ENCODE measurements around the gene DGKB.
A peak's percentile ranks its signal among the peaks of the same experiment; 100 is the strongest.

DGKB gene

DNA sequence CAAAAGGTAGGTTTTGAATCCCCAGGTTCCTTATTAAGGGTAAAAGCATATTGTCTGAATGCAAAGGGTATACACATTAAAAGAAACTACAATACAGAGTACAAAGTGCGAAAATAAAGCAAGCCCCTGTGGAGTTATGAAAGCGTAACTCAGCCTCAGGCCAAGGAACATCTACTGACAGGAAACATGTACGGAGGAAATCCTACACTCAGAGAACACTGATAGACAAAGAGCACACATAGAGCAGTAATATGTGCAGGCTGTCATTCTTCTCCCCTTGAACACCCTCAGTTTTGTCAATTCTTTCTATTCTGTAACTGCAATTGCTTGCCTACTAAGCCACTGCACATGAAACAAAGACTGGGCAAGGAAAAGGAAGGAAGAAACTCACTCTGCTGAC is 150.2 kb downstream of the DGKB start:
- no peak for DNase-seq

- no peak for DNase-seq
Measured at GRCh38 chr7:14751461-14751860, 151.1 kb downstream of the DGKB start.

DNA sequence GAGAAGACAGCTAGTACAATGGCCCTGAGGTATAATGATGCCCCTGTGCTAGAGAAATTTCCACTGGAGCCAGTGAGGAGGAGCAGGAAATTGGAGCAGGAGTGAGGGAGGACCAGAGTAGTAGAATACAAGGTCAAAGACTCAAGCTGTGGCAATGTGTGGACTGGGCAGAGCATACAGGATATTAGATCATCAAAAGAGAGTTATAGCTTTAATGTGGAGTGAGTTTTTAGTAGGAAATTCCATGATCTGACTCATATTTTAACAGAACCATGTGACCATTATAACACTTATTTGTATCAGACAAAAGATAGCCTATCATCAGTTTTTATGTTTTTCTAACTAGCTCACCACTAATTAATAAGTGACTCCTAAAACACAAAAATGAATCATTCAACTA is 154.1 kb downstream of the DGKB start:
- DNase-seq, result no peak

DNA sequence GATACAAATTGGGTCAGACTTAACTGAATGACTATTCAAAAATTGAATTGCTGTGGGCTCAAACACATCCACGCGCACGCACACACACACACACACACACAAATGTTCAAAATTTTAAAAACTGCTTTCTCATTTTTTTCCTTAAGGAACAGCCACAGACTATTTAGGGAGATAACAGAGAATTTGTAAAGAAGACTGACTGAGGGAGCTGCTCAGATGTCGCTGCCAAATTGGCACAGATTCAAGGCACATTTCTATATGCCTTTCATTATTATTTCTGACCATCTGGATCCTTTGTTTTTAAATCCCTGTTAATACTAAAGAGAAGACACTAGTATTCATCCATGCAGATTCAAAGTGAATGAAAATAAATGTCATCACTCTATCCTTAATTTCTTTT is 154.8 kb downstream of the DGKB start:
- no peak for DNase-seq

- DNase-seq, result no peak
Measured at GRCh38 chr7:14745076-14745475, 157.5 kb downstream of the DGKB start.

- DNase-seq, result no peak
Measured at GRCh38 chr7:14740606-14741005, 161.9 kb downstream of the DGKB start.

- no peak for DNase-seq
Measured at GRCh38 chr7:14739841-14740185, 162.7 kb downstream of the DGKB start.

DNA sequence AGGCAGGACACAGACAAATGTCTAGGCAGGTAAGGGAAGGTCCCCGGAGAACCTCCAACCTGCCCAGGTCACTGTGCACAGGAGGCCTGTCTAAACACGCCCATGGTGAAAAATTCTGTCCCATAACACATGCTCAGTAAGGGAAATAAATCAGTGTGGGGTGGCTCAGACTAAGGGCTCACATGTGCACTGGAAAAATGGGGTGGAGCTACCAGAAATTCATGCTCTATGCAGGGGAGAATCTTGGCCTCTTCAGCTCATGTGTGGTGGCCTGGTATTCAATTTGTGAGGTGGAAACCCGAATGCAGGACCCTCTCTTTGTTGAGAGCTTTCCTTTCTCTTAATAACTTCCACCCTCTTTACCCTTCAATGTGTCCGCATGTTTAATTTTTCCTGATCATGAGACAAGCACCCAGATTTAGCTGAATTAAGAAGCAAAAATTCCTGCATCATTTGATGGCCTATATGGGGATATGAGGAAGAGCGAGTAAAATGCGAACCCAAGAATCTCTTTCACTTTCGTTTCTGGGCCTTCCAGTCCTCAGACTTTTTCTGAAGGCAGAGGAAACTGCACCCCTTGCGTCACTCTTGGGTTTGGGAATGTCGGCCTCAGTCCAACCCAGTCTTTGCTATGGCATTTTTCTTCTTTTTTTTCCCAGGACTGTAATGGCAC is 163.2 kb downstream of the DGKB start:
- no peak for DNase-seq

DNA sequence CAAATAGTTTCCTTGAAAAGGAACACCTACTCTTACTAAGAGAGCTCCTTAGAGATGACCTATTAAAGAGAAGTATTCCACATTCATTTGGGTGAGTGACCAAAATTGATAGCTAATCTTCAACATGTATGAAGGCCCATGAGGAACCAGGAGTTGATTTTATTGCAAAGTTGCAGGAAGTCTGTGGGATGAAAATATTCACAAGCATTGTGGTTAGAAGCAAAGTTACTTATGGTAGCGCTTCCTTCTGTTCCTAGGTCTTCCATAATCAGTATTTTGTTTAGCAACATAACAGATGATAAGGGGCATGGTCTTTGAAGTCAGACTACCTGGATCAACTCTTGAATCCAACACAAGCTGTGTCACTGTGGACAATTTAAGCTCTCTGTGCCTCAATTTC is 164.5 kb downstream of the DGKB start:
- DNase-seq, result no peak

DNA sequence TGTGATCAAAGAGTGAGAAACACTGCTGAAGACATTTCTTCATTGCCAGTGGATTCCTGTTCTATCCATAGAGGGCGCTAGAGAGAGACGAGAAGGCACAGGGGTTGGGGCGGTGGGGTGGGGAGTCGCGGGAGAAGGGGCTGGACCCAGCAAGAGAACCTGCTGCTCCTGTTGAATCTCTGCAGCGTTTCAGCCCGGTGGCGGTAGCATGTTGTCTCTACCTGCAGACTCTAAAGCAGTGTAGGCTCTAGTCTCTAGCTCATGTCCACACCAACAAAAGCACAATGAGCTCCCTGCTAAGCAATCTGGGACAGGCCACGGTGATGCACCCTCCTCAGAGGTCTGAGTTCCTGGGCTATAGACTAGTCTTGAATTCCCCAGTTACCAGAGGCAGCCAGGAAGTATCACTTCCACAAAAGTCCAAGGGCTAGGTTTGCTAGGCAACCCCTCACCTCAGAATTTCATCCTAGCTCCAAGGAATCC is 167.7 kb downstream of the DGKB start:
- no peak for DNase-seq

DNA sequence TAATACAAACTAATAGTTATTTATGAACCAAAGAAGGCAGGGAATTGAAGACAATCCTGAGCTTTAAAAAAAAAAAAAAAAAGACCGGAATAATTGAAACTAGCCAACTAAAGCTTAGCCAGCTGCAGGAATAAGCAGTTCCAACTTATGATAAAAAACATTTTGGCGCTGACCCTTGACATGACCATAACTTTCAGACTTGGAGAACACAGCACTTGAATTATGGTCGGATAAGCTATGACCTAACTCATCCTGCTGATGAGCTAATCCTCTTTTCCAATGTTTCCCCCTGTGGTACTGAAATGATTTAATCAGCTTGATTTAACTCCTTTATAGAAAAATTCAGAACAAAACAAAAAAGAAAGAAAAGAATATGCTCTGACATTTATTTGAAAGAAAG is 181.8 kb downstream of the DGKB start:
- DNase-seq, result no peak

DNA sequence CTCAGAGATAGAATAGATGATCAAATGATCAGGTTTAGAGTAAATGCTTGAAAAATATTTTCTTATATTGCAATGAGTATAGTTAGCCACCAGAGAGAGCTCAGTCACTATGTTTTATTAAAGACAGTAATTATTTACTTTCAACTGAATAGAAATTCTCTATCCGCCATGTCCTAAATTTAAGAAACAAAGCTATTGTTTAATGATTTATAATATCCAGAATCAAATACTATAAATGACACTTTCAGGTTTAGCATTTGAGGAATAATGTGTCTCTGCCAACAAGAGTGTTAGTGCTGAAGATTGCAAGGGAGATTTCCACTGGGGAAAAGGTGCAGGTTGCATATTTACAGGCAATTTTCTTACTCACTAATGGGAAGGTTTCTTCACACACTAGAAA is 184.7 kb downstream of the DGKB start:
- no peak for DNase-seq

- DNase-seq, result no peak
Measured at GRCh38 chr7:14717169-14717568, 185.4 kb downstream of the DGKB start.

DNA sequence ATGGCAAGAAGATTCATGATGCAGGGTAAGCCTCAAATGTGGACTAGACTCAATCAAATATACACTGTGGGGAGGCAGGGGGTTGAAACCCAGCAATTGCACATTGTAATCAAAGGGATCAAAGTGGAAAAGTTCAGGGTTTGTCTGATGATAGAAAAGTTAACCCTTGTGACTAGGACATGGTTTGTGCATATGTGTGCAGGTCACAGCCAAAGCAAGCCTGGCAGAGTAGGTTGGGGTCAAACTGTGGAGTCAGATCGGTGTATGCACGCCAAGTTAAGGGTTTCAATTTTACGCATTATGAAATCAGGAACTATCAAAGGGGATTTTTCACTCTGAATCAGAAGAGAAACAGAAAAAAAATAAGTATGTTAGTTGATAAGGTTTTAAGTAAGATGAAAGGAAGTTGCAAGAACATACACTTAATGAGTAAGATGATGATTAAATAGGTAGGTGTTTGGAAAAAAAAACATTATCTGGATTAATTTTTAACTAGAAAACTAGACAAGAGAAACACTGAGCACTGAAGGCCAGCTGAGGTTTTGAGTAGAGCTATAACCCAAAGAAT is 188.3 kb downstream of the DGKB start:
- DNase-seq, result no peak

GRCh38 chr7:14698239-14698638 is 204.3 kb downstream of the DGKB start:
- no peak for DNase-seq

- no peak for DNase-seq
Measured at GRCh38 chr7:14697684-14698083, 204.9 kb downstream of the DGKB start.

GRCh38 chr7:14691597-14692203 is 210.9 kb downstream of the DGKB start:
- DNase-seq, result peak; percentile 51

- no peak for DNase-seq
Measured at GRCh38 chr7:14691034-14691433, 211.5 kb downstream of the DGKB start.

GRCh38 chr7:14690486-14690885 is 212.1 kb downstream of the DGKB start:
- DNase-seq, result no peak

DNA sequence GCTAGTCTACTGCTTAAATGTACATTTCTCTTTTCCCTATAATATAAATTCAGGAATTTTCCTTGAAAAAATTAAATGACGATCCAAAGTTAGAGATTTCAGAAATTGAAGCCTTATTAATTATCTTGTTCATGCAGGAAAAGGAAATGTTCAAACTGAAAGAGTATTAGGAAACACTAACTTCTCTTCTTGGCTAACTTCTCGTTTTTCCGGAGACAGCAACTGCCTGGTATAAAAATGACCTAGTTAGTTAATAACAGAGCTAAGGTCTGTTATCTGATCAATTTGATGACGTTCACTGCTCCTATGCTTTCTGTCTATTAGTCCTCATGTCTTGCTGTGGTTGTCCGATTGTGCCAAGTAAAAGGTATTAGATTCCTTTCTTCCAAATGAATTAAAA is 212.5 kb downstream of the DGKB start:
- no peak for DNase-seq

DNA sequence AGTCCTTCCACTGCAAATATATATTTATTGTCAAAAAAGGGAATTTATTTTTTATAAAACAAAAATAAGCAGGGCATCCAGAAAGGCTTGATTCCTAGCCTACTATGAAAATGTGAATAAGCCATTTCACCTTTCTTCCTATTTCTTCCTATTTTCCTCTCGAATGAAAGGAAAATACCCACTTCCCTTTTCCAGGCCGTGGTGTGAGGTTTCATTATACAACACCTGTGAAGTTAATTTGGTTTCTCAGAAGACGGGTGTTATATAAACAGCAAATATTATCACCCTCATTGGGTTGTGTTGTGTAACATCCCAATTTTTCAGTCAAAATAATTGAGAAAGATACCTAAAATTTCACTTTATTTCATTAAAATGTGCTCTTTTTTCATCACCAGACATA is 214.3 kb downstream of the DGKB start:
- DNase-seq, result no peak

DNA sequence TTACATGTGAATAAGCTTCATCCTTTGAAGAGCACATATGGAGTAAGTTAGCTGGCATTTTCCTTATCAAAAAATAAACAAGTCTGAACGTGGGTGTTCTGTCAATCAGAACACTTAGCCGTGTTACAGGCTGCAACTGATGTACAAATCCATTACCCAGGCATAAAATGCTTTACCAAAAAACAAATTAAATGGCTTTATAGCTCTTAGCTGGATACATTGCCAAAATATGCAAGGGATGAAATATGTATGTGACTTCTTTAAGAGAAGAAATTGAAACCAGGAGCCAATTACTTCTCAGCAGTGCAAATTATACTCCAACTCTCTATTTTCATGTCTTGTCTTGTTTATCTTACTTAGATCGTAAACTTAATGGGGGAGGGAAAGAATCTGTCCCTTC is 214.8 kb downstream of the DGKB start:
- DNase-seq, result no peak

- no peak for DNase-seq
Measured at GRCh38 chr7:14687241-14687640, 215.3 kb downstream of the DGKB start.

DNA sequence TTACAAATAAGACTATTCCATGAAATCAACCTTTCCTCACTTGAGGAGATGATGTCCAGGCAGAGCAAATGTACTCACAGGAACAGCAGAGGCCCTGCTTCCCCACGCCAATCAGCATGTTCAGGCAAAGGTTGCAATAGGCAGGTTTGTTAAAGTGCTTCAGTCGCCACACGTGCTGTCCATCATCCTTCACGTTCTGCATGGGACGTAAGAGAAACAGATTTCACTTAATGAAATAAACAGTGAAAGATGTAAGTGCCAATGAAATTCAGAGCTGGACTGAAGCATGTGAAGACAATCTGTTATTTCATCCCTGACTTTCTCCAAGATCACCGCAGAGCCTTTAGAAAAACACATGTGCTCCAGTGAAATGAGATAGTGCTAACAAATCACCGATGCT is 217.4 kb downstream of the DGKB start:
- no peak for DNase-seq
